HepG2 (cell line): ENCODE data around the gene CALML6.

Source experiments
- ISX ChIP-seq: sonication (generic); formaldehyde crosslinking; conservative IDR thresholded peaks from 2 replicates; pipeline ENCODE4 v1.5.0; 2020; ENCODE audit warnings: missing genetic modification reagents
- SRSF1 ChIP-seq: fragments of 200-400 bp; formaldehyde crosslinking; optimal IDR thresholded peaks from 2 replicates; pipeline ENCODE3; 2017; ENCODE audit warnings: mild to moderate bottlenecking, low read depth, low read length, moderate library complexity

GRCh38 chr1:1890506-1891348, 24.3 kb upstream of the CALML6 start, which contains the start of gene GNB1:
- TF ChIP-seq SRSF1, result no peak
- no peak for TF ChIP-seq ISX (CRISPR knock-in tag)
